ENCODE data around the gene SCP2D1.

GRCh38 chr20:18853946-18854646, 40.5 kb downstream of the SCP2D1 start:
- TF ChIP-seq POLR2A (IDR thresholded peaks at IDR 0.05; ENCODE audit: low read length) (no peak), GATA1 (IDR thresholded peaks at IDR 0.05; ENCODE audit: low read depth, low read length) (no peak)
